ENCODE data around the gene DISC1.

DISC1 gene

GRCh38 chr1:231693361-231694074, 66.9 kb downstream of the DISC1 start:
- FAIRE-seq: no peak

GRCh38 chr1:231694075-231694431, 67.5 kb downstream of the DISC1 start:
- FAIRE-seq: no peak
- DNase-seq (ENCODE audit: insufficient read length, low spot score): no peak

More at GRCh38 chr1:231693361-231694074, 66.9 kb downstream of the DISC1 start:
- DNase-seq (ENCODE audit: insufficient read length, low spot score): no peak

DNA sequence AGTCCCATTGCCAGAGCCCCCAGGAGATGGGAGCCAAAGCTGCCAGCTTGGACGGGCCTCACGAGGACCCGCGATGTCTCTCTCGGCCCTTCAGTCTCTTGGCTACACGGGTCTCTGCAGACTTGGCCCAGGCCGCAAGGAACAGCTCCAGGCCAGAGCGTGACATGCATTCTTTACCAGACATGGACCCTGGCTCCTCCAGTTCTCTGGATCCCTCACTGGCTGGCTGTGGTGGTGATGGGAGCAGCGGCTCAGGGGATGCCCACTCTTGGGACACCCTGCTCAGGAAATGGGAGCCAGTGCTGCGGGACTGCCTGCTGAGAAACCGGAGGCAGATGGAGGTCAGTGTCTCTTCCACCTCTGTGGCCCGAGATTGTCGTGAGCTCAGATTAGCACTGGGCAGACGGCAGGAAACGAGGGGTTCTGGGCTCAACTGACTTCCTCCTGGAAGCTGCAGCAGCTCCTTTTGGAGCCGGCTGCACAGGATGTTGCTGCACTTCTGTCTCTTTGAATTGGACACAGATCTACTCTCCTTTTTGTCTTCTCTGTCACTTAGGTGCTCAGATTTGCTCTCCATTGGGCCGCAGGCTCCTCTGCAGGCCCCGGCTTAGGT, 68.0 kb downstream of the DISC1 start:
- no peak for DNase-seq (ENCODE audit: insufficient read length, low spot score)
- FAIRE-seq: no peak

DNA sequence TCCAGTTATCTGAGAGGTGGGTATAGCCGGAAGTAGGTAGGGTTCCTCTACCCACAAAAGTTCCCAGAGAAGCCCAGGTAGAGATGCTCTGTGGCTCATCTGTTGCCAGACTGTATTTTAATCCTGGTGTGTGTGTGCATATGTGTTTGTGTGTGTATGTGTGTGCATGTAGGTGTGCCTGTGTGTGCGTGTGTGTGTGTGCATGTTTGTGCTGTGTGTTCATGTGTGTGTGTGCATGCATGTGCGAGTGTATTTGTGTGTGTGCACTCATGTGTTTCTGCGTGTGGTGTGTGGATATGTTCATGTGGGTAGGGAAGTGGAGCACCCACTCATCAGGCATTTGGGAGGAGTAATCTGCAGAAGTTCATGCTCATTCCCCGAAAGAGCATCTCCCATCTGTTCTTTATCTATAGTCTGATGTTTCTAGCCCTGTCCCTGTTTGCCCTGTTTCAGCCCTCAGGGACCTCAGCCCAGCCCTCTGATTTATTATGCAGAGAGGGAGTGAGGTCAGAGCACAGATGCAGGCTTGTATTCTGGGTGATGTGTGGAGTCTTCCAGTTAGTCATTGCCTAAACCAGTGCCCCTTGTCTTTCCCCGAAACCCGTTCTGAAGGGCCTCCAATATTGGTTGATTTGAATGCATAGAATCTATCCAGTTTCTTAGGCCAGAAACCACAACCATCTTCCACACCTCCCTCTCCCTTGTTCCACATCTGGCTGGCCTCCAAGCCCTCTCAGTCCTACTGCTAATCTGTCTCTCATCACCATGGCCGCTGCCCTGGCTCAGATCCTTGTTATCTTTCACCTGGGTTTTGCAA, 69.1 kb downstream of the DISC1 start:
- FAIRE-seq (no peak), DNase-seq (ENCODE audit: insufficient read length, low spot score) (no peak)

DNA sequence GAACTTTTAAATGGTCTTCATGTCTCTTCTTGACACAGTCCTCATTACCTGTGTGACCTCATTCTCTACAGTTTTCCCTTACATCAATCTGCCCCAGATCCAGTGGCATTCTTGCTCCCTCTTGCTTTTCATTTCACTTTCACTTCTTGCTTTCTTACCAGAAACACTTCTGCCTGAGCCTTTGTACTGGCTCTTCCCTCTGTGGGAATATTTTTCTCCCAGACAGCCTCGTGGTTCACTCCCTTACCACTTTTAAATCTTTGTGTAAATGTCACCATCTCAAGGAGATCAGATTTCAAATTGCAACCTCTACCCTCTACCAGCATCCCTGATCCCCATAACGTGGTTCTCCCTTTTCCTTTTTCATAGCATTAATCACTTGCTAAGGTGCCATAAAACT, 73.2 kb downstream of the DISC1 start:
- FAIRE-seq: no peak
- DNase-seq (ENCODE audit: insufficient read length, low spot score): no peak

DNA sequence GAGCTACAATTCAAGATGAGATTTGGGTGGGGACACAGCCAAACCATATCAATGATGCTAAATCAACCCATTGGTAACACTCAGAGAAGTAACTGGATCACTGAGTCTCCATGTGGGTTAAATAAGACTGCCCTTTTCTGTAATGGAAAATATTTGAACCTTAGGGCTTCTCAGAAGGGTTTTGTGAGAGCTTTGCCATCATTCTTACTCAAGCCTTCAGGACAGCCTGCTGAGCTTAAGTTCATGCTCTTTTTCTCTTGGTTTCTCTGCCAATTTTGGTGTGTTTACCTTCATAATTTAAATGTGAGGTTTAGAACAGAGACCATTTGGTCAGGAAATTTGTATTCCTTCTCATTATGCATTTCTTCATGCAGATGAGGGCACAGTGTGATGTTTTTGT, 74.7 kb downstream of the DISC1 start:
- FAIRE-seq (no peak), DNase-seq (ENCODE audit: insufficient read length, low spot score) (no peak)

GRCh38 chr1:231702331-231702730, 75.7 kb downstream of the DISC1 start:
- no peak for DNase-seq (ENCODE audit: insufficient read length, low spot score)
- FAIRE-seq: no peak

- FAIRE-seq (no peak), DNase-seq (ENCODE audit: insufficient read length, low spot score) (no peak)
Measured at GRCh38 chr1:231702804-231703203, 76.2 kb downstream of the DISC1 start.

DNA sequence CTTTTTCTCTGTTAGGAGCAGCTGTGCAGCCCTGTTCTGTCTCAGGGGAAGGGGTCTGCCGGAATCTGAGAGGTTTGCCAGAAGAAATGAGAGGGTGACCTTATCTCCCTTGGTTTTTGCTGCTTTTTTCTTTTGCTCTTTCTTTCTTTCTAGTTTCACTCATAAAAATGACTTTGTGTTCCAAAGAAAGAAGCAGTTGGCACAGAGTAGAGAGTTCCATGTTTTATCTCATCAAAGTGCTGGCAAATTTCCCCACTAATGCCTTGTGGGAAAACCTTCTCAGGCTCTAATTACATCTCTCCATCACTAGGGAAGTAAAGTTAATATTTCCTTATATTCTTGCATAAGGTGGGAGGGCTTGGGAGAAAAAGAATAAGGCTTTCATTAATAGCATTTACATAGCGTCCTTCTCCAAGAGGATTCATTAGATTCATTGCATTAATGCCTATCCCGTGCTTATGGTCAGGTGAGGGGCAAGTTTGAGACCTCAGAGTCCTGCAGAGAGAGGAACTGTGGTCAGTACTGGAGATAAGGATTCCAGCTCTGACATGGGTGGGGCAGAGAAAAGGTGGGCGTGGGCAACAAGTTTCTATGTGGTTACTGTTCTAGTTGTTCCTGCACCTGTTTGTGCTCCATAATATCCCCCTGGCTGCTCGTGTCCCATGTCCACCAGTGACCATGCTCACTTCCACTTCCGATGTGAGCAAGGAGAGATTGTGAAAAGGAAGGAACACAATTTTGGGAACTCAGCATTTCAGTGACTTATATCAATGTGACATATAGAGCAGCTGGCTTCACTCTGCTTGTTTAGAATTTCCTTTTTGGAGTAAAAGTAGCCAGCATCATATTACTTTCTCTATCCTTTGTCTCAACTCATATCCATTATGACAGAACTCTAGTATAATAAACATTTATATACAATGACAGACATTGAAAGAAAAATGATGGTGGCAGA, 79.5 kb downstream of the DISC1 start:
- FAIRE-seq (no peak), DNase-seq (ENCODE audit: insufficient read length, low spot score) (no peak)

- FAIRE-seq (no peak), DNase-seq (ENCODE audit: insufficient read length, low spot score) (no peak)
Measured at GRCh38 chr1:231706934-231707333, 80.3 kb downstream of the DISC1 start.

GRCh38 chr1:231707407-231707806, 80.8 kb downstream of the DISC1 start:
- no peak for FAIRE-seq

GRCh38 chr1:231708394-231708793, 81.8 kb downstream of the DISC1 start:
- DNase-seq (ENCODE audit: insufficient read length, low spot score): no peak
- no peak for FAIRE-seq

More at GRCh38 chr1:231707407-231707806, 80.8 kb downstream of the DISC1 start:
- DNase-seq (ENCODE audit: insufficient read length, low spot score): no peak

DNA sequence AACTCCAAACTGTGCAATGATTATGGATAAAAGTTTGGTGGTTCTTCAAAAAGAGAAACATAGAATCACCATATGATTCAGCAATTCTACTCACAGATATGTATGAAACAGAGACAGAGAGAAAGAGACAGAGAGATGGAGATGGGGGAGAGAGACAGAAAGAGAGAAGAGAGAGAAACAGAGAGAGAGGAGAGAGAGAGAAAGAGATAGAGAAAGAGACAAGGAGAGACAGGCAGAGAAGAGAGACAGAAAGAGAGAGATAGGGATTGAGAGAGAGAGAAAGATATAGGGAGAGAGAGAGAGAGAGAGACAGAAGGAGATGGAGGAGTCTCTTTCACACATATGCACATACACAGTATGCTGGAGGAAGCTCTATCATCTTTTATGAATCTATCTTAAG, 87.8 kb downstream of the DISC1 start:
- FAIRE-seq: no peak
- DNase-seq (ENCODE audit: insufficient read length, low spot score): no peak

DNA sequence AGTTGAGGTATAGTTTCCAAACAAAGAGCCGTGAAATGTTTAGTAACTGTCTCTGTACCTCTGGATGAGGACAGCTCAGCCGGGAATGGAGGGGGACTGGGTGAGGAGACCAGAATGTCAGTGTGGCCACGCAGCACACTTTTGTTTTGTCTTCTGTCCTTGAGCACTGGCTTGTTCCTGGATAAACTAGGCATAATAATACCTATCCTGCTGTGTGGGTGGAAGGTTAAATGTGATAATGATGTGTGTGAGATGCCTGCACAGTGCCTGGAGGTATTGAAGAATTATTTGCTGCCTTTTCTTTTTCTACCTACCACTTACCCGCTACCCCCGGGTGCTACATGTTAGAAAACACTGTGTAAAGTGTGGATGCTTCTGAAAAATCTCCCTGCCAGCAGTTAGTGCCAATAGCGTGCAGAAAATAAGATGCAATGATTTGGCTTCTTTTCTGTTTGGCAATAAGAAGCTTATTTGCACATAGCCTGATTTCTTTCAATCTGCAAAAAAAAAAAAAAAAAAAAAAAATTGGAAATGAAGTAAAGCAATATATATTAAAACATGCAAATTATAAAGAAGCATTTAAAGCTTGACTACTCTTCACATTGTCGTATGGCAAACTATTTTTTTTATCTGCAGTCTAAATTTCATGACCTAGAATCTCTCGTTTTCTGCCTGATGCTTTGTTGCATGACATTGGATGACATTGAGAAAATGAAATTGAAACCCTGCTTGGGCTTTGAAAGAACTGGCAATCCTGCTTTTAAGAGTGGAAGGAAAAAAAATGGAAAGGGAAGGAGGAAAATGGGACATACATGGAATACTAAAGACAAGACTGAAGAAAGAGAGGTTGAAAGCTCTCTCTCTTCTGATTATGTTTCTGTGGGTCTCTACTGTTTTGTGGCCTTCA, 89.5 kb downstream of the DISC1 start:
- FAIRE-seq: no peak
- no peak for DNase-seq (ENCODE audit: insufficient read length, low spot score)

DNA sequence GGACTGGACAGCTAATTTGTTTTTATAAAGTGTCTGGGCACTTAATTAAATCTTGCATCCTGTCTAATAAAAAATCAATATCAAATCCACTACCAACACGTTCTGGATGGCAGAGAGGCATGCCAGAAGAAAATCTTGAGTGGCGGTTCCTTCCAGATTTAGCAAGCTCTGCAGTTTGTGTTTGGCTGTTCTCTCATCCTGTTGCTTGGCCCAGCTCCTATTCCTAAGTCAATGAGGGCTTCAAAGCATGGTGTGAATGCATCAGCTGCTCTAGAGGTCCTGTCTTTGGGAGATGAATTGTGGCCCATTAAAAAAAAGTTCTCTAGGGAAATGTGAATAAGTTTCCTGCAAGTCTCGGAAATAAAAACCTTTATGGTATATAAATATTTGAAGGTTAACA, 90.3 kb downstream of the DISC1 start:
- FAIRE-seq: no peak
- no peak for DNase-seq (ENCODE audit: insufficient read length, low spot score)

DNA sequence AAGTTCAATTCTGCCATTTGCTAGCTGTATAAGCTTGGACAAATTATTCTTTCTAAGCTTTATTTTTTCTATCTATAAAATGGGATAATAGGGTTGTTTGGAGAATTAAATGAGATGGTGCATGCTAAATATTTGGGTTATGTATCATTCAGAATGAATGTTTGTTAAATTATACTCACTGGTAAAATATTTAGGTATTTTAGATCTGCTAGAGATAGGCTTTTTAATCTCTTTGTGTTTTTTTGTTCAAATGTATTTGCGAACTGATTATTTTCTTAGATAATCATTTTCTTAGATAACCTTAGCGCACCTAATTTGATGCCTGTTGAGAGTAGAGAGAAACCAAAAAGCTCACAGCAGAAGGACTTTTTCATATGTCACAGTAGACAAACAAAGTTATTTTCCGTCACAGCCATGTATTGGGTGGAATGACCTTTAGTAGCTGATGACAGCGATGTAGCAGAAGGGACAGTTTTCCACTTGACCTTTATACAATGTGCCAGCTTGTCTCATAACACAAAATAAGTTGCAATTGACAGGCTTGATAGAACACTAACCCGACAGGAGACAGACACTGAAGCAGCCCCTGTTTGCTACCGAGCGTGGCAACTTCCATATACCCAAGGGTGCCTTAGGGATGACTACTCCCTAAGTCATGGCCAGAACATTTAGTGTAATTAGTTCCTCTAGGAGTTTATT, 93.0 kb downstream of the DISC1 start:
- FAIRE-seq (no peak), DNase-seq (ENCODE audit: insufficient read length, low spot score) (no peak)

- FAIRE-seq (no peak), DNase-seq (ENCODE audit: insufficient read length, low spot score) (no peak)
Measured at GRCh38 chr1:231720652-231721325, 94.2 kb downstream of the DISC1 start.

- FAIRE-seq: no peak
Measured at GRCh38 chr1:231721436-231721835, 94.8 kb downstream of the DISC1 start.

More at GRCh38 chr1:231721436-231721835, 94.8 kb downstream of the DISC1 start:
- no peak for DNase-seq (ENCODE audit: insufficient read length, low spot score)
